ENCODE results near the gene PMF1.
"Not testable (repeated sequence)": the region's sequence is repeated elsewhere in the genome, so short reads cannot be mapped to it uniquely, and the experiment has no call there.

Gene PMF1

GRCh38 chr1:156212833-156213643, at the start of gene PMF1:
Gene PMF1, plus strand, starts transcription at chr1:156213007. Its CDS starts 9 bp downstream, at chr1:156213016.
- DNase-seq (ENCODE audit: low spot score) = peak; percentile 100

- no peak for DNase-seq (ENCODE audit: low spot score)
These were observed 49.1 kb upstream of the PMF1 start for GRCh38 chr1:156163712-156164111.

- DNase-seq (ENCODE audit: low spot score) = no peak
These were observed 48.5 kb upstream of the PMF1 start for GRCh38 chr1:156164125-156164831.

- no peak for DNase-seq (ENCODE audit: low spot score)
These were observed 47.7 kb upstream of the PMF1 start for GRCh38 chr1:156165083-156165482.

- DNase-seq (ENCODE audit: low spot score) = peak; percentile 39
These were observed 45.3 kb upstream of the PMF1 start for GRCh38 chr1:156167536-156167935.

GRCh38 chr1:156172696-156173470, 39.9 kb upstream of the PMF1 start:
- DNase-seq (ENCODE audit: low spot score) = peak; percentile 34

GRCh38 chr1:156176610-156177210, 36.1 kb upstream of the PMF1 start:
- no peak for DNase-seq (ENCODE audit: low spot score)

- no peak for DNase-seq (ENCODE audit: low spot score)
These were observed 34.7 kb upstream of the PMF1 start for GRCh38 chr1:156177919-156178654.

GRCh38 chr1:156180471-156180870, 32.3 kb upstream of the PMF1 start:
- no peak for DNase-seq (ENCODE audit: low spot score)

GRCh38 chr1:156181391-156181924, 31.3 kb upstream of the PMF1 start:
- not testable (repeated sequence) for DNase-seq (ENCODE audit: low spot score)

GRCh38 chr1:156182010-156182779, 30.6 kb upstream of the PMF1 start:
- not testable (repeated sequence) for DNase-seq (ENCODE audit: low spot score)

- DNase-seq (ENCODE audit: low spot score) = not testable (repeated sequence)
These were observed 26.2 kb upstream of the PMF1 start for GRCh38 chr1:156186347-156187177.

- not testable (repeated sequence) for DNase-seq (ENCODE audit: low spot score)
These were observed 22.5 kb upstream of the PMF1 start for GRCh38 chr1:156190265-156190664.

GRCh38 chr1:156191292-156191964, 21.4 kb upstream of the PMF1 start:
- no peak for DNase-seq (ENCODE audit: low spot score)

GRCh38 chr1:156193208-156193487, 19.7 kb upstream of the PMF1 start:
- DNase-seq (ENCODE audit: low spot score) = no peak

- peak; percentile 98 for DNase-seq (ENCODE audit: low spot score)
These were observed 19.1 kb upstream of the PMF1 start, which contains the start of gene SLC25A44 for GRCh38 chr1:156193488-156194299. Gene SLC25A44, plus strand, starts transcription at chr1:156194104. Its CDS starts 5,744 bp downstream, at chr1:156199848.

- no peak for DNase-seq (ENCODE audit: low spot score)
These were observed 18.5 kb upstream of the PMF1 start for GRCh38 chr1:156194300-156194652.

GRCh38 chr1:156195853-156196252, 17.0 kb upstream of the PMF1 start:
- no peak for DNase-seq (ENCODE audit: low spot score)
